GM21390 (cell line): ENCODE data around the gene ZDHHC6.
"Not testable (repeated sequence)": the region's sequence is repeated elsewhere in the genome, so short reads cannot be mapped to it uniquely, and the experiment has no call there.

Experiments
- ATAC-seq: cut with Tn5 transposase; IDR thresholded peaks from one replicate; pipeline ENCODE4 v1.9.1; 2021; ENCODE audit not compliant: unreplicated experiment

The ZDHHC6 gene

DNA sequence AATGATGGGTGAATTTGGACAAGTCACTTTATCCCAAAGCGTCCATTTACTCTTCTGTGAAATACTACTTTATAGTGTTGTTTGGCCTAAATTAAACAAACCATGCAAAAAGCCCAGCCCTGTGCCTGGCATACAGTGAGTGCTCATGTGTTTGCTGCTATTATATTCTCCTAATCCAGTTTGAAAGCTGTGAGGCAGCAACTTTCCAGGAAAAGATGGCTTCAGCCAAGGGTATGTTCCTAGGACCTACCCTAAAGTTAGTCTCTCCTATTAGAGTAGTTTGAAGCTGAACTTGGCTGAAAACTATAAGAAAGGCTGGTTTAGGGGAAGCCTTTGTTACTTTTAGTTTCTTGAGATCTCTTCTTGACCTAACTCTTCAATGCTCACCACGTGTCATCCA is 52.9 kb downstream of the ZDHHC6 start:
- ATAC-seq, result no peak

DNA sequence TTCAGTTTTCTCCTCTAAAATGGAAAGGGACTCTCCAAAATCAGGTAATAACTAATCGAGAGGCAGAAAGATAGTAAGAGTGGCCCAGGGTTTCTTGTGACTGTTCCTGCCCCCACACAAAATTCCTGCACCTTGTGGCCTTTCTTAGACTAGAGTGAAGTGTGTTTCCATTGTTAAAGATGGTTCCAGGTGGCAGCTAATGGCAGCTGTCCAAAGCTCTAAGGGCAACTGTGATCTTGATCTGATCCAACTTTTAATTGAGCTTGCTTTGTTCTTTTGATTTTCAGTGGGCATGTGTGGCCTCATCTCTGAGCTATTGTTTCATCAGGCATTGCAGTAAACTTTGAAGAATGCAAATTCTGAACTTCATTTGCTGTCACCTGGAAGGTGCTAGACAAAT is 53.4 kb downstream of the ZDHHC6 start:
- ATAC-seq, result no peak

DNA sequence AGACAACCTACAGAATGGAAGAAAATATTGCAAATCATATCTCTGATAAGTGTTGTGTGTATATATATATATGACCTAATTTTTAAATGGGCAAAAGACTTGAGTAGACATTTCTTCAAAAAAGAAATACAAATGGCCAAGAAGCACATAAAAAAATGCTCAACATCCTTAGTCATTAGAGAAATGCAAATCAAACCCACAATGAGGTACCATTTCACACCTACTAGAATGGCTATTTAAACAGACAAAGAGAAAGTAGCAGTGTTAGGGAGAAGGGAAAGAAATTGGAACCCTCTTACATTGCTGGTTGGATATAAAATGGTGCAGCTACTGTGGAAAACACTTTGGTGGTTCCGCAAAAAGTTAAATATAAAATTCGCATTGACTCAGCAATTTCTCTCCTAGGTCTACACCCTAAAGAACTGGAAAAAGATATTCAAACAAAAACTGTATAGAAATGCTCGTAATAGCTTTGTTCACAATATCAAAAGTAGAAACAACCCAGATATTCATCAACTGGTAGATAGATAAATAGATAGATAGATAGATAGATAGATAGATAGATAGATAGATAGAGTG is 56.5 kb downstream of the ZDHHC6 start:
- no peak for ATAC-seq

DNA sequence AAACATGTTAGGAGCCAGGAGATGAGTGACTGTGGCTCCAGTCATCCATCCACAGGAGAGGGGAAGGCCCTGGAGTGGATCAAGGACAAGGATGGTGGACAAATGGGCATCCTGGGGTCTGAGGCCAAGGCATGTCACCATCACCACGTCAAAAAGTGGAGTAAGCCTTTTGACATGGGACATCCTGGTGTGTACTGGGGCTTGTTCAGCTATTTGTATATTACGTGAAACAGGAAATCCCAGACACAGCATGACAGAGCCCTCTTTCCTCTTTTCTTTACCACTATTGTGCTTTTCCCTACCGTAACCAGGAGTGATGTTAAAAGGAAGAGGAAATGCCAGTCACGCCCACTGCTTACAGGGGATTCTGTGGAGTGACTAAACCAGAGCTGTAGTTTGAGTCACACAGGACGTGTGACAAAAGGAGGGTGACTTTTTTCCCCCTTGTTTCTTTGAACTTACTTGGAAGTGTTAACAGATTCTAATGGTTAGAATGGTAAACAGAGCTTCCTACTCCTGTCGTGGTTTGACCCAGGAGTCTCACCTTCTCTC is 57.4 kb downstream of the ZDHHC6 start:
- ATAC-seq, result peak; percentile 73

DNA sequence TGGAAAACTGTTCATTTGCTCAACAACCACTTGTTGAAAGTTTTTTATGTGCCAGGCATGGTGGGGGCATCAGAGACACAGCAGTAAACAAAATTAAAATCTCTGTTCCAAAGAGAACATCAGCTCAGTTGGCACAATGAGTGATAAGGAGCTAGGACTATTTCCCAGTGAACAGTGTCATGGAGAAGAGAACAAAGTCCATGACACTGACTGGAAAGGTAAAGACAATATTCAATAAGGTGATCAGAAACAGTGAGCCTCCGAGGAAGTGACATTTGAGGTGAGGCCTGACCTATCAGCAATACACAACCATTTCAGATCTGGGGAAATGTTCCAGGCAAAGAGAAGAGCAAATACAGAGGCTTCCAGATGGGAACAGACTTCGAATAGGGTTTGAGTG is 58.2 kb downstream of the ZDHHC6 start:
- ATAC-seq, result no peak

DNA sequence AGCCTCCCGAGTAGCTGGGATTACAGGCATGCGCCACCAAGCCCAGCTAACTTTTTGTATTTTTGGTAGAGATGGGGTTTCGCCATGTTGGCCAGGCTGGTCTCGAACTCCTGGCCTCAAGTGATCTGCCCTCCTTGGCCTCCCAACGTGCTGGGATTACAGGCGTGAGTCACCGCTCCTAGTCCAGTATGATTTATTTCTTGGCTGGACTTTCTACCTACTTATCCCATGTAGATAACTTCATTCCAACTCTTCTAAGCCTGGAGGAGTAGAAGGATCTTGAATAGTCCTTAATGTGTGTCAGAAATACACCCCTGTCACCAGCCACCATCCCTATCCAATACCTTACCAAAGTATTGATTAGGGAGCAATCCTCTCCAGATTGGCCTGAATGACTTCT is 58.7 kb downstream of the ZDHHC6 start:
- not testable (repeated sequence) for ATAC-seq

DNA sequence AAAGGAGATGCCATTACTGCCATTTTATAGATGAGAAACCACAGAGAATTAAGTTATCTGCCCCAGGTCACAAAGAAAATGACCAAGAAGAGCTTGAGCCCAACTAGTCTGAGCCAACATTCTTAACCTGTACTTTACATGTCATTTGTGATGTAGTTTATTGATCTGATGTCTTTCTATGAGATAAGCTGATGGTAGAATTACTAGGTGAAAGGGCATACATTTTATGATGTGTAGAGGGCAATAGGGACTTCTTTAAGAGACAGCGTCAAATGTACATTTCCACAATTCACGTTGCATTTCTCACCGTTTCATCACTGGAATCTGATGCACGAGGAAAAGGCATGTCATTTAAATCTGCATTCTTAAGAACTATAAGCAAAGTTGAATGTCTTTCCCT is 61.5 kb downstream of the ZDHHC6 start:
- no peak for ATAC-seq

DNA sequence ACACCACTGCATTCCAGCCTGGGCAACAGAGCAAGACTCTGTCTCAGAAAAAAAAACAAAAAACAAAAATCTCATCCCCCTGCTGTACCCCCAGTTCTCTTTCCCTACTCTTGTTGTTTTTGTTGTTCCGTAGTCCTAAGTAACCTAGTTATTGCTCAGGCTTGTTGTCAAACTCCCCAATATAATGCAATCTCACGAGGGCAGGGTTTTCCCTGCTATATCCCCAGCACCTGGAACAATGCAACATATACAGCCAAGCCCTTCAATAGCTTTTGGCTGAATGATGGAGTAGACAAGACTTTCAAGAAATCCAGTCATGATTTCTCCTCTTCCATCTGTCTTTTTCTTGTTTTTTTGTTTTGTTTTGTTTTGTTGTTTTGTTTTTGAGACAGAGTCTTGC is 62.6 kb downstream of the ZDHHC6 start:
- ATAC-seq, result no peak

DNA sequence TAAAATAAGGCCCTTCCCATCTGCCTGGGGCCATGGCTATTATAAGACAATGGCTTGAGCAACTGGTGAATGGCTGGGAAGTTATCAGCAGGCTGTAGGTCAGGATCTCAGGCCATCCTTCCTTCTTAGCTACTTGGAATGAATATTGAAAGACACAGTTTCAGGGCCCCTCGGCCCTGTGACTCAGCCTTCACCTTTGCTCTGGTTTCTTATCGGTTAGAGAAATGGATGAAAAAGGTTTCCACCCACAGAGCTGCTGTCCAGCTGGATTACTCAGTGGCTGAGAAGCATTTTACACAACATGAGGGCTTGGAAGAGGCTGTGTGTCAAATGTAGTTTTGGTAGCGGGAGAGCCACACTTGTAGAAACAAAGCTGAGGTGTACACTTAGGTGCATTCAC is 63.4 kb downstream of the ZDHHC6 start:
- no peak for ATAC-seq

DNA sequence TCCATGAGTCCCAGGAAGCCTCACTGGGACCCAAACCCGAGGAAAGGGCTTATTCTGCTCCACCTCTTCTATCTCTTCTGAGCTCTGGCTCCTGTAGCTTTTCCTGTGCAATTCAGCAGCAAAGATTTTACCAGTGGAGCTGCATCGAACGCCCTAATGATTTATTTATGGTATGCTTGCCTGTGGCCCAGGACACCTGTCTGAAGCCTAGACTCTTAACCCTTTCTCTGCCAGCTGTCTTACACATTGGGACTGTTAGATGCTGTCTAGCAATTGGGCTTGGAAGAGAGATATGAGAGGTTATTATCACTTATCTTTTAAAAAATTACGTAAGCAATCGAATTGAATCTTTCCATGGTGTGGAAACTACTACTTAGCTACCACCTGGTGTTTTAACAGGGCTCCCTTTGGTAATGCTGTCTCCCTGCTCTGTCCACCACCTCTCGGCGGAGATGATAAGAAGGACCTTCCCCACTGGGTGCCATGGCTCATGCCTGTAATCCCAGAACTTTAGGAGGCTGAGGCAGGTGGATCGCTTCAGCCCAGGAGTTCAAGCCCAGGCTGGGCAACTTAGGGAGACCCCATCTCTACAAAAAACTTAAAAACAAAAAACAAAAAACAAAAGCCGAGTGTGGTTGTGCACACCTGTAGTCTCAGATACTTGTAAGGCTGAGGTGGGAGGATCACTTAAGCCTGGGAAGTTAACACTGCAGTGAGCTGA is 64.0 kb downstream of the ZDHHC6 start:
- no peak for ATAC-seq
